Thyroid gland (tissue), 4 donors: ENCODE measurements around the gene CHRNB1. TPM values are rescaled to one million over a fixed set of nuclear protein-coding genes. Genes with fewer than 3 reads are reported as not detected.

Experiments used
- DNase-seq, 2 donors: peaks; one replicate each; pipeline ENCODE4 v3.0.0-alpha.2; 2019
- H3K27ac ChIP-seq, 3 donors: fragments of 200-600 bp; sonication (generic); 1 replicate in 2 of 3; 2 replicates in 1 of 3; pipeline ENCODE4 v1.5.1; 2016 to 2019; ENCODE audit warnings: mild to moderate bottlenecking in 1 of 3, moderate library complexity in 1 of 3
- H3K27me3 ChIP-seq: fragments of 200-600 bp; sonication (generic); one replicate; pipeline ENCODE4 v1.5.1; 2019
- H3K36me3 ChIP-seq, 2 donors: fragments of 200-600 bp; sonication (generic); one replicate each; pipeline ENCODE4 v1.5.1; 2016 to 2019
- H3K4me1 ChIP-seq, 2 donors: fragments of 200-600 bp; sonication (generic); one replicate each; pipeline ENCODE4 v1.5.1; 2017 to 2019
- H3K4me3 ChIP-seq, 3 donors: fragments of 200-600 bp; sonication (generic); replicated peaks in 1 of 3; 1 replicate in 2 of 3; 2 replicates in 1 of 3; pipeline ENCODE4 v1.5.1; 2016; ENCODE audit warnings: mild to moderate bottlenecking in 1 of 3
- H3K9me3 ChIP-seq: fragments of 200-600 bp; sonication (generic); one replicate; pipeline ENCODE4 v1.5.1; 2017
- POLR2A ChIP-seq, 2 donors: fragments of 450-650 bp; IDR thresholded peaks; one replicate each; pipeline ENCODE4 v1.6.1; 2017; ENCODE audit warnings: antibody characterized with exemption in 2 of 2, mild to moderate bottlenecking in 2 of 2, moderate library complexity in 1 of 2
- WGBS, 2 donors: methylation state at CpG; one replicate each; pipeline ENCODE4 v1.1.5; 2017; 5-methylcytosine and 5-hydroxymethylcytosine counted together
- intact Hi-C: fragments of 100-400 bp; cut with DNase I; formaldehyde crosslinking; loops from one replicate; pipeline ENCODE4 v1.15.1; 2023
- total RNA-seq, 4 donors: library from RNA; depleted of rRNA; stranded (reverse); fragments of >200 nt; gene quantifications; one replicate each; pipeline ENCODE4 v1.2.3, GENCODE V29; 2016
- TF ChIP-seq, protein P1 (sequence below), 6 experiments: fragments of 200-600 bp in 3 of 6; fragments of 450-650 bp in 3 of 6; sonication (generic) in 3 of 6; IDR thresholded peaks; one replicate each; pipeline ENCODE4 v1.5.1; 2016 to 2019; ENCODE audit warnings: antibody characterized with exemption in 6 of 6, mild to moderate bottlenecking in 2 of 6, inconsistent platforms in 1 of 6, moderate library complexity in 1 of 6

The CHRNB1 gene
- total RNA-seq, 4 donors from 2014 or later: 13.4 to 29.2 (median 19.8) TPM

DNA sequence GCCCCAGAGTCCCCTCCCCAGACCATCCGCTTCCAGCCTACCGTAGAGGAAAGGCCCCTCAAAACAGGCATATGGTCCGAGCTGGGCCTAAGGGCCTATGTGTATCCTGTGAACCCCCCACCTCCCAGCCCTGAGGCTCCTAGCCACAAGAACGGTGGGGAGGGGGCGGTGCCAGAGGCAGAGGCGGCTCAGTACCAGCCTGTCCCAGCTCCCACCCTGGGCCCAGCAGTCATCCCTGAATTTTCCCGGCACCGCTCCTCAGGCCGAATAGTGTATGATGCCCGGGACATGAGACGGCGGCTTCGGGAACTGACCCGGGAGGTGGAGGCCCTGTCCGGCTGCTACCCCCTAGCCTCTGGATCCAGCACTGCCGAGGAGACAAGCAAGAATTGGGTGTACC, 23.7 kb upstream of the CHRNB1 start:
- Histone ChIP-seq H3K4me1 (no peaks in the 10 kb centered on the region), H3K9me3 (no peaks in the 10 kb centered on the region), H3K27me3 (no peaks in the 10 kb centered on the region), H3K27ac (no peak overlapping the region), H3K36me3 (no peaks in the 10 kb centered on the region), H3K4me3 (no peak overlapping the region)
- intact Hi-C loops: loop anchor here (5.0 kb wide), 1 partner anchor 59 kb away; no protein-coding TSS in a partner anchor
- no peak for TF ChIP-seq POLR2A (IDR thresholded peaks at IDR 0.05)
- TF ChIP-seq, protein P1, sequence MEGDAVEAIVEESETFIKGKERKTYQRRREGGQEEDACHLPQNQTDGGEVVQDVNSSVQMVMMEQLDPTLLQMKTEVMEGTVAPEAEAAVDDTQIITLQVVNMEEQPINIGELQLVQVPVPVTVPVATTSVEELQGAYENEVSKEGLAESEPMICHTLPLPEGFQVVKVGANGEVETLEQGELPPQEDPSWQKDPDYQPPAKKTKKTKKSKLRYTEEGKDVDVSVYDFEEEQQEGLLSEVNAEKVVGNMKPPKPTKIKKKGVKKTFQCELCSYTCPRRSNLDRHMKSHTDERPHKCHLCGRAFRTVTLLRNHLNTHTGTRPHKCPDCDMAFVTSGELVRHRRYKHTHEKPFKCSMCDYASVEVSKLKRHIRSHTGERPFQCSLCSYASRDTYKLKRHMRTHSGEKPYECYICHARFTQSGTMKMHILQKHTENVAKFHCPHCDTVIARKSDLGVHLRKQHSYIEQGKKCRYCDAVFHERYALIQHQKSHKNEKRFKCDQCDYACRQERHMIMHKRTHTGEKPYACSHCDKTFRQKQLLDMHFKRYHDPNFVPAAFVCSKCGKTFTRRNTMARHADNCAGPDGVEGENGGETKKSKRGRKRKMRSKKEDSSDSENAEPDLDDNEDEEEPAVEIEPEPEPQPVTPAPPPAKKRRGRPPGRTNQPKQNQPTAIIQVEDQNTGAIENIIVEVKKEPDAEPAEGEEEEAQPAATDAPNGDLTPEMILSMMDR (IDR thresholded peaks at IDR 0.05): no peak
- 92 to 98% methylated on average over 10 to 14 of the region's 16 CpGs for WGBS, 2 donors
- DNase-seq: no peak

DNA sequence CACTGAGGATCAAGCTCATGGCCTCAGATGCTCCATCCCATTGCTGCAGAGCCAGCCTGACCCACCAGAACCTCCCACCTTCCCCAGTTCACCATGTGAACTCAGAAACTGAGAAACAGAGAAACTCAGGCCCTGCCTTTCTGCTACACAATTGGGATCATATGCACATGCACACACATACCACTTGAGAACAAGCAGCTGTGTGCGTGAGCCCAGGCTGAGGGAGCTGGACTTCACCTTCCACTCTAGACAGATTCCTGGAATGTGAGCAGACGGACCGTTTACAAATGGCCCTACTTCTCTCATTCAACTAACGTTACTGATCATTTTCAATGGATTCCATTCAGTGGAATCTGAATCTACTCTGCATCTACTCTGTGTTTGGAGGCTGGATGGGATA, 21.2 kb upstream of the CHRNB1 start:
- Histone ChIP-seq H3K9me3 (no peaks in the 10 kb centered on the region), H3K36me3 (no peaks in the 10 kb centered on the region), H3K4me3 (no peak overlapping the region), H3K27me3 (no peaks in the 10 kb centered on the region), H3K27ac (no peak overlapping the region), H3K4me1 (no peaks in the 10 kb centered on the region)
- DNase-seq: no peak
- intact Hi-C loops: loop anchor here (5.0 kb wide), 1 partner anchor 61 kb away; no protein-coding TSS in a partner anchor
- no peak for TF ChIP-seq POLR2A (IDR thresholded peaks at IDR 0.05)
- TF ChIP-seq, protein P1 (IDR thresholded peaks at IDR 0.05): no peak
- 41 to 50% methylated on average over 4 of the region's 4 CpGs for WGBS, 2 donors

DNA sequence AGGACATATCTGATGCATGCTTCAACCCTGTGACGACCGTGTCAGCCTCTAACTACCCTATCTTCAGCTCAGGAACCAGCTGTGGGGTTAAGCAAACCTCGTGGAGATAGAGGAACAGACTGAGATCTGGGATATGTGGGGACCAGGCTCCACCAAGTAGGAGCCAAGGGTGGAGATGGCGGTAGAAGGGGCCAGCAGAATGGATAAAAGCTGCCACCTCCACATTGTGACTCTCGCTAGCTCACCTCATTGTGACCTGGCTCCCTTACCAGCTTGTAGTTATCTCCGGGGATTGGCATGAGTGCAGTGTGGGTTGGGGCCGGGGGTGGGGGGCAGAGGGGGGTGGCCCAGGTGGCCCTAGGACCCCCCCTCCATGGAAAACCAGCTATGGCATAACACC, 19.5 kb upstream of the CHRNB1 start, which contains the start of gene SPEM2:
SPEM2 (plus strand) TSS at position 301 of the 400 bp plus-strand sequence; CDS start at position 374, 73 bp downstream.
- no peaks in the 10 kb centered on the region for H3K4me1 ChIP-seq
- no peak within 1 kb of the TSS for H3K27ac ChIP-seq
- no peak within 1 kb of the TSS for H3K4me3 ChIP-seq
- TF ChIP-seq POLR2A (IDR thresholded peaks at IDR 0.05): no peak
- TF ChIP-seq, protein P1 (IDR thresholded peaks at IDR 0.05): no peak
- no peak for DNase-seq
- no peaks in the 10 kb centered on the region for H3K36me3 ChIP-seq
- H3K27me3 ChIP-seq: no peaks in the 10 kb centered on the region
- 82 to 84% methylated on average over 5 to 7 of the region's 7 CpGs for WGBS, 2 donors
- intact Hi-C loops: no loop called here
- H3K9me3 ChIP-seq: no peaks in the 10 kb centered on the region

DNA sequence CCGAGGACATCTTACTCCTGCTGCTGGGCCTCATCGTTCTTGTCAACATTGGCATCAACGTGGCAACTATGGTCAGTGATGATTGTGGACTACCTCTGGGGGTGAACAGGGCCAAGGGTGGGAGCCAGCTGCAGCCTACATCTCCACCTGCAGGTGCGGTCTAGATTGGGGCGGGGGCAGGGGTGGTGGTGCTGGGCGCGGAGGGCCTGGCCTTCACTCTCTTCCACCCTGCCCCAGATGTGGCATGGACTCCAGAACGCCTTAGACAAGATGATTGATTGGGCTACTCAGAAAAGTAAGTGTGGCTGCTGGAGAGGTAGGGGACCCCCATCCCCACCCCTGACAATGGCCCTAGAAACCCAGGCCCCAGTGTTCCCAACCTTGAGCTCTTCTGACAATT, 19.1 kb upstream of the CHRNB1 start:
- DNase-seq: no peak
- Histone ChIP-seq H3K36me3 (no peaks in the 10 kb centered on the region), H3K27ac (no peak overlapping the region), H3K4me3 (no peak overlapping the region), H3K9me3 (no peaks in the 10 kb centered on the region), H3K27me3 (no peaks in the 10 kb centered on the region), H3K4me1 (no peaks in the 10 kb centered on the region)
- intact Hi-C loops: no loop called here
- WGBS, 2 donors: 88 to 90% methylated on average over 3 of the region's 8 CpGs
- TF ChIP-seq, protein P1 (IDR thresholded peaks at IDR 0.05): no peak
- TF ChIP-seq POLR2A (IDR thresholded peaks at IDR 0.05): no peak

DNA sequence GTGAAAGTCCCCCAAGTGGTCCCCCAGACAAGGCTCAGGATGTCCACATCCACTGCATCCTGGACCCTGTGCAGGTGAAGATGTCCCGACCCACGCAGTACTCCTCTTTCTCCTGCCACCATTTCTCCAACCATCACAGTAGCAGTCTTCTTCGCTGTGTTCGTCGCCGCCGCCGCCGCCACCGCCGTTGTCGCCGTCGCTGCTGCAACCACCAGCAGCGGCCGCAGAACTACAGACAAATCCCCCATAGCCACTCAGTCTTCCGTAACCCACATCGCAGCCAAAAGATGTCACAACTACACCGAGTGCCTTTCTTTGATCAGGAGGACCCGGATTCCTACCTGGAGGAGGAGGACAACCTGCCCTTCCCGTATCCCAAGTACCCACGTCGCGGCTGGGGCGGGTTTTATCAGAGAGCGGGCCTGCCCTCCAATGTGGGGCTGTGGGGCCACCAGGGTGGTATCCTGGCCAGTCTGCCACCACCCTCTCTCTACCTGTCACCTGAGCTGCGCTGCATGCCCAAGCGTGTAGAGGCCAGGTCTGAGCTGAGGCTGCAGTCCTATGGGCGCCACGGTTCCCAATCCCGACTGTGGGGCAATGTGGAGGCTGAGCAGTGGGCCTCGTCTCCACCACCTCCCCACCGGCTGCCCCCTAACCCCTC, 18.5 kb upstream of the CHRNB1 start:
- Histone ChIP-seq H3K4me3 (no peak overlapping the region), H3K9me3 (no peaks in the 10 kb centered on the region), H3K4me1 (no peaks in the 10 kb centered on the region), H3K27me3 (no peaks in the 10 kb centered on the region), H3K36me3 (no peaks in the 10 kb centered on the region), H3K27ac (no peak overlapping the region)
- no peak for DNase-seq
- intact Hi-C loops: no loop called here
- WGBS, 2 donors: 91 to 95% methylated on average over 29 to 33 of the region's 33 CpGs
- TF ChIP-seq, protein P1 (IDR thresholded peaks at IDR 0.05): no peak
- TF ChIP-seq POLR2A (IDR thresholded peaks at IDR 0.05): no peak
